ENCODE results near the gene FGF21.
A peak's percentile ranks its signal among the peaks of the same experiment; 100 is the strongest.

Gene FGF21

DNA sequence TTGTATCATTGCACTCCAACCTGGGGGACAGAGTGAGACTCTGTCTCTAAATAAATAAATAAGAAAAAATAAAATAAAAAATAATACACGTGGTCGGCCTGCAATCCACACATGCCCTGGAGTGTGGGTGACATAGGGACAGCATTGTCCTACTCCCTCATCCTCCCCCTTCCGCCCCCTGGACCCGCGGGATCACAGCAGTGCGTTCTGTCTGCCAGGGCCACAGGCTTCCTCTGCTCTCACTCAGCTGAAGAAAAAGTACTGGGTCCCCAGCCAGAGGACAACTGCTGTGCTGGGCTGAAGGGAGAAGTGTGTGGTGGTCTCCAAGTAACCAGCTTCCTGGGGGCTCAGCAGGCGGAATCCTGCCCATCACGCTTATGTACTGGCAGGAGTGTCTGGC lies 49.2 kb downstream of the FGF21 start:
- Histone ChIP-seq H3K9me3 (no peaks in the 10 kb centered on the region), H3K27ac (no peak overlapping the region), H3K27me3 (no peaks in the 10 kb centered on the region), H3K4me1 (peaks cover 39% of the 10 kb centered on the region), H3K4me3 (no peak overlapping the region), H3K4me2 (0 out of 2 replicates have a peak overlapping the region, but pooled peaks have one; percentile 7), H4K20me1 (peaks cover 19% of the 10 kb centered on the region; the same call in 1 of the 2 replicates), H3K36me3 (peaks cover 45% of the 10 kb centered on the region), H3K9ac (0 out of 2 replicates have a peak overlapping the region, but pooled peaks have one; percentile 31)
- no peak for TF ChIP-seq Cebpa-rat (IDR thresholded peaks at IDR 0.05)

DNA sequence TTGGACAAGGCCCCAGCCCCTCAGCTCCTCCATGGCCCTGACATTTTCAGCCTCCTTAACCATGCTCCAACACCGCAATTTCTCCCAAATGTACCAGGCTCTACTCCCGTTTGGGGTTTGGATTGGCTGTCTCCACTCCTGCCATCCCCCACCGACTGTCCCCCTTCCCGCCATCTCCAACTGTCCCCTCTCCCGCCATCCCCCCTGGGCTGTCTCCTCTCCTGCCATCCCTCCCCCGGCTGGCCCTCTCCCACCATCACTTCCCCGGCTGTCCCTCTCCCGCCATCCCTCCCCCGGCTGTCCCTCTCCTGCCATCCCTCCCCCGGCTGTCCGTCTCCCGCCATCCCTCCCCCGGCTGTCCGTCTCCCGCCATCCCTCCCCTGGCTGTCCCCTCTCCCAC lies 50.1 kb downstream of the FGF21 start:
- Histone ChIP-seq H3K9ac (no peak overlapping the region; the same call in 1 of the 2 replicates), H3K36me3 (peaks cover 40% of the 10 kb centered on the region), H3K27ac (no peak overlapping the region), H3K4me3 (no peak overlapping the region), H3K4me2 (no peak overlapping the region), H4K20me1 (peaks cover 19% of the 10 kb centered on the region; the same call in 1 of the 2 replicates), H3K9me3 (no peaks in the 10 kb centered on the region), H3K27me3 (no peaks in the 10 kb centered on the region), H3K4me1 (peaks cover 39% of the 10 kb centered on the region)
- TF ChIP-seq Cebpa-rat (IDR thresholded peaks at IDR 0.05), result no peak

DNA sequence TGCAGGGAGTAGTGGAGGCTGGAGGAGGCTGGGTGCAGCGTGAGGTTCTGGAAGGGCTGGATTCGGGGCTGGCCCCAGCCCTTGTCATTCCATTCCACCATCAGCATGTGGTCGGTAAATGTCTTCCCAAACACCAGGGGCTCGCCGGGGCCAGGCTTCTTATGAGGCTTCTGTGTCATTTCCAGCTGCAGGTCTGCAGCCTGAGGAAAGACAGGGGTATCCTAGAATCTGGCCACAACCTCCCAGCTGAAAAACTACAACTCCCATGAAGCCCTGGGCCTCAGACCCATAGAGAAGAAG lies 51.1 kb downstream of the FGF21 start:
- H3K4me1 ChIP-seq, result peaks cover 39% of the 10 kb centered on the region
- H3K36me3 ChIP-seq, result peaks cover 37% of the 10 kb centered on the region
- H3K4me2 ChIP-seq, result no peak overlapping the region
- no peak overlapping the region for H3K9ac ChIP-seq
- H3K27me3 ChIP-seq, result no peaks in the 10 kb centered on the region
- H3K27ac ChIP-seq, result no peak overlapping the region
- peaks cover 19% of the 10 kb centered on the region; the same call in 1 of the 2 replicates for H4K20me1 ChIP-seq
- no peak for TF ChIP-seq Cebpa-rat (IDR thresholded peaks at IDR 0.05)
- no peak overlapping the region for H3K4me3 ChIP-seq
- no peaks in the 10 kb centered on the region for H3K9me3 ChIP-seq

DNA sequence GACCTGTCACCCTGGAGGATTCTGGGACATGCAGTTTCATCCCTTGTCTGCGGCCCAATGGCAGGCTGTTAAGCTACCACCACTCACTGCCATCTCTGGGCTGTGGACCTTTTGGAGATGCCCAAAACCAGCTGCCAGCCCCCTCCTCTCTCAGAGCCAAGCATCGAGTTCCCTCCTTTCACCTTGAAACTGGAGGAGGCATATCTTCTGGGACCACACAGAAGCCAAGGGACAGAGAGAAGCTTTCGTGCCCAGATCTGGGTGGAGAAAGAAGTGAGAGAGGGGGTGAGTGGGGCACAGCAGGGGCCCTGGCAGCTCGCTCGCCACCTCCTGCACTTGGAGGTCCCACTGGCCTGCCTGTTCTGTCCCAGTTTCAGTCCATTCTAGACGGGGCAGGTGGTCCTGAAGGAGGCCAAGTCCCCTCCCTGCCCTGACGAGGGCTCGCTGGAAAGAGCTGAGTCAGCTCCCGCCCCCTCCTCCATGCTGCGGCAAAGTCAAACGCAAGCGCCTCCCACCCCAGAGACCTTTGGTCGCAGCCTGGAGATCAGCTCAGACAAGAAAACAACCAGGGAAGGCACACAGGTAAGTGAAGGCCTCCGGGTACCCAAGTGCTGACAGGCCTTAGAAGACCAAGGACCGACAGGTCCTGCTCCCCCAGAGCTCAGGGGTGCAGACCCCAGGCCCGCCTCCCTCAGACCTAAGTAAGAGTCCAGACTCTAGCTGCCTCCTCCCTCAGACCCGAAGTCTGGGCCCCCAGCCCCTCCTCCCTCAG lies 51.7 kb downstream of the FGF21 start:
- Histone ChIP-seq H3K4me3 (no peak overlapping the region), H3K9me3 (no peaks in the 10 kb centered on the region), H3K4me1 (peaks cover 45% of the 10 kb centered on the region), H3K27me3 (no peaks in the 10 kb centered on the region), H4K20me1 (peaks cover 19% of the 10 kb centered on the region; the same call in 1 of the 2 replicates), H3K4me2 (no peak overlapping the region), H3K36me3 (peaks cover 37% of the 10 kb centered on the region), H3K27ac (no peak overlapping the region), H3K9ac (no peak overlapping the region)
- no peak for TF ChIP-seq Cebpa-rat (IDR thresholded peaks at IDR 0.05)

DNA sequence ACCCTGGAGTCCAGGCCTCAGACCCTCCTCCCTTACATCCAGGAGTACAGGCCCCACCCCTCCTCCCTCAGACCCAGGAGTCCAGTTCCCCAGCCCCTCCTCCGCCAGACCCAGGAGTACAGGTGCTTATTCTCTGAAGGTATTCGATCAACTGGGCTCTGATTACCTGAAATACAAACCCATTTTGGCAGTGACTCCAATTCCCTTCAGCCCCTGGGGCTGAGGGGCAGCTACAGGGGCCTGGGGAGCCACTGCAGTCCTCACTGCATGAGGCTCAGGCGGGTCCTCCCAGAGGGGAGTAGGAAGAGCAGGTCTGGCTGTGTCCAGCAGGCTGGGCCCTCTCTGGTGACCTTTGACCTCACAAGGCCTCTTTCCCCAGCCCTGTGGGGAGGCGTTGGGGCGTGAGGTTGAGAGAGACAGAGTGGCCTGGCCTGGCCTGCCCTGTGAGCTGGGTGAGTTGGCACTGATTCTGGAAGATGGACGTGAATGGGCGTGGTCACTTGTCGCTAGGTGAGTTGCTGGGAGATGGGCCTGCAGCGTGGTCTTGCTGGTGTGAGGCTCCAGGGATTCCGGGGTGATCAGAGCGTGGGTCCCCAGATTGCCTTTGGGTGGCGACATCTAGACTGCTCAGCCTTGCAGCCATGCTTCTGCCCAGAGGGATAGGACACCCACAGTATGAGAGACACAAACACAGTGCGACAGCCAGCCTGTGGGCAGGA lies 52.4 kb downstream of the FGF21 start:
- Histone ChIP-seq H4K20me1 (peaks cover 19% of the 10 kb centered on the region; the same call in 1 of the 2 replicates), H3K27me3 (no peaks in the 10 kb centered on the region), H3K9me3 (no peaks in the 10 kb centered on the region), H3K4me1 (peaks cover 52% of the 10 kb centered on the region), H3K4me2 (no peak overlapping the region), H3K4me3 (no peak overlapping the region), H3K9ac (no peak overlapping the region), H3K36me3 (peaks cover 36% of the 10 kb centered on the region), H3K27ac (no peak overlapping the region)
- no peak for TF ChIP-seq Cebpa-rat (IDR thresholded peaks at IDR 0.05)

Measured in BLaER1 (cell line).